ENCODE results near the gene GALR2. TPM values are rescaled to one million over a fixed set of nuclear protein-coding genes. Genes with fewer than 3 reads are reported as not detected.
"Not testable (repeated sequence)": the region's sequence is repeated elsewhere in the genome, so short reads cannot be mapped to it uniquely, and the experiment has no call there.

The GALR2 gene
- total RNA-seq, 4 donors from 2014 or later: not detected

DNA sequence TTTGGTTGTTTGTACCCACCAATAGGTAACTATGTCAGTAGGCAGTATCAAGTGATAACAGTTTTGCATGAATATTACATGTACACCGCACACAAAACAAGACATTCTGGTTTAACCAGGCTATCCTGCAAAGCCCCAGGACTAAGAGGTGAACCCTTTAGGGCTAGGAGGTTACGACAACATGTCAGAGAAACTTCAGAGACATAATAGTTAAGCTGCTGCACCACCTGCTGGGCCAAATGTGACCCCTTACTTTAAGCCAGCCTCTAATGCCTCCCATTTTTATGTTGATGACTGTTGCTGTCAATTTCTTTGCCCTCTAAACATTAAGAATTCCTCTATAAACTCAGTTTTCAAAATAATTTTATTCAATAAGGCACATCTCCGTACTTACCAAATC lies 17.7 kb upstream of the GALR2 start:
- Histone ChIP-seq H3K27me3 (no peaks in the 10 kb centered on the region), H3K27ac (no peak overlapping the region), H3K4me3 (no peak overlapping the region), H3K9me3 (no peaks in the 10 kb centered on the region), H3K4me1 (no peaks in the 10 kb centered on the region), H3K36me3 (peaks cover 7 to 100% of the 10 kb centered on the region in 2 donors)
- no peak for ATAC-seq
- no peak for TF ChIP-seq CTCF (IDR thresholded peaks at IDR 0.05)
- no peak for TF ChIP-seq POLR2AphosphoS5 (IDR thresholded peaks at IDR 0.05)
- no peak for TF ChIP-seq POLR2A (IDR thresholded peaks at IDR 0.05)
- no peak for TF ChIP-seq EP300 (IDR thresholded peaks at IDR 0.05)
- 79 to 89% methylated on average over 3 of the region's 3 CpGs for WGBS, 2 donors (ENCODE audit: low coverage in 1 of 2)

- not testable (repeated sequence) for H3K4me3 ChIP-seq, H3K4me1 ChIP-seq, H3K9me3 ChIP-seq, H3K27me3 ChIP-seq, ATAC-seq, H3K27ac ChIP-seq
- H3K36me3 ChIP-seq: peaks cover 7 to 96% of the 10 kb centered on the region in 2 donors
- WGBS, 2 donors (ENCODE audit: low coverage in 1 of 2): 75 to 82% methylated on average over 5 to 6 of the region's 6 CpGs
Observed at GRCh38 chr17:76058264-76058663, 16.3 kb upstream of the GALR2 start.

GRCh38 chr17:76063875-76064546 lies 10.6 kb upstream of the GALR2 start:
- ATAC-seq: no peak
- no peaks in the 10 kb centered on the region for H3K27me3 ChIP-seq
- H3K4me3 ChIP-seq: no peak overlapping the region
- H3K9me3 ChIP-seq: no peaks in the 10 kb centered on the region
- 87 to 89% methylated on average over 6 to 15 of the region's 15 CpGs for WGBS, 2 donors (ENCODE audit: low coverage in 1 of 2)
- H3K4me1 ChIP-seq: peaks cover 0 to 1% (median 0%) of the 10 kb centered on the region in 3 donors
- peaks cover 10 to 94% of the 10 kb centered on the region in 2 donors for H3K36me3 ChIP-seq
- H3K27ac ChIP-seq: no peak overlapping the region
- no peak for TF ChIP-seq POLR2A (IDR thresholded peaks at IDR 0.05)
- TF ChIP-seq EP300 (IDR thresholded peaks at IDR 0.05): no peak
- TF ChIP-seq CTCF (IDR thresholded peaks at IDR 0.05): no peak

DNA sequence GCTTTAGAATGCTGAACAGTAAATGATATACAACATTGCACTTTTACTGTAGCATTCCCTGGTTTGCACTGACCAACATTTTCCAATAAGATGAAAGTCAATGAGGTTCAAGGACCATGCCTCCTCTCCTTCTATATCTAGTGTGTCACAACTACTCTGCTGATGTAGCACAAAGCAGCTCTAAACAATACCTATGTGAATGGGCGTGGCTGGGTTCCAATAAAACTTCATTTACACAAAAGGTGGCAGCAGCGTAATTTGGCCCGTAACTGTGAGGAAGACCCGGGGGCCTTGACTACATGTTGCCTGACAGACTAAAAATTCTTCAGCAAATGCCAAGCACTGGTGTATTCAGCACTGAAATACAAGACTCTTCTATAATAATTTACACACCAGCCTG lies 8.8 kb upstream of the GALR2 start:
- WGBS, 2 donors (ENCODE audit: low coverage in 1 of 2): 82 to 83% methylated on average over 1 to 4 of the region's 4 CpGs
- Histone ChIP-seq H3K27me3 (no peaks in the 10 kb centered on the region), H3K9me3 (no peaks in the 10 kb centered on the region), H3K4me3 (no peak overlapping the region), H3K36me3 (peaks cover 6 to 86% of the 10 kb centered on the region in 2 donors), H3K27ac (no peak overlapping the region), H3K4me1 (peaks cover 0 to 19% (median 6%) of the 10 kb centered on the region in 3 donors)
- TF ChIP-seq CTCF (IDR thresholded peaks at IDR 0.05) (no peak), POLR2AphosphoS5 (IDR thresholded peaks at IDR 0.05) (no peak), POLR2A (IDR thresholded peaks at IDR 0.05) (no peak), EP300 (IDR thresholded peaks at IDR 0.05) (no peak)
- ATAC-seq: no peak

- Histone ChIP-seq H3K4me3 (peak overlapping the region; percentile 90 to 96), H3K36me3 (peaks cover 0 to 32% of the 10 kb centered on the region in 2 donors), H3K4me1 (peaks cover 0 to 66% (median 35%) of the 10 kb centered on the region in 3 donors), H3K9me3 (no peaks in the 10 kb centered on the region), H3K27ac (peak overlapping the region; percentile 56 to 85 (median 74)), H3K27me3 (peaks cover 34% of the 10 kb centered on the region)
- WGBS, 2 donors (ENCODE audit: low coverage in 1 of 2): 11 to 14% methylated on average over 8 to 13 of the region's 15 CpGs
- TF ChIP-seq EP300 (IDR thresholded peaks at IDR 0.05) (no peak), CTCF (IDR thresholded peaks at IDR 0.05) (no peak), POLR2AphosphoS5 (IDR thresholded peaks at IDR 0.05) (no peak), POLR2A (IDR thresholded peaks at IDR 0.05) (no peak)
- no peak for ATAC-seq
Observed at GRCh38 chr17:76071531-76072147, 2.9 kb upstream of the GALR2 start.
